ENCODE measurements around the gene UCP2.

UCP2 gene

DNA sequence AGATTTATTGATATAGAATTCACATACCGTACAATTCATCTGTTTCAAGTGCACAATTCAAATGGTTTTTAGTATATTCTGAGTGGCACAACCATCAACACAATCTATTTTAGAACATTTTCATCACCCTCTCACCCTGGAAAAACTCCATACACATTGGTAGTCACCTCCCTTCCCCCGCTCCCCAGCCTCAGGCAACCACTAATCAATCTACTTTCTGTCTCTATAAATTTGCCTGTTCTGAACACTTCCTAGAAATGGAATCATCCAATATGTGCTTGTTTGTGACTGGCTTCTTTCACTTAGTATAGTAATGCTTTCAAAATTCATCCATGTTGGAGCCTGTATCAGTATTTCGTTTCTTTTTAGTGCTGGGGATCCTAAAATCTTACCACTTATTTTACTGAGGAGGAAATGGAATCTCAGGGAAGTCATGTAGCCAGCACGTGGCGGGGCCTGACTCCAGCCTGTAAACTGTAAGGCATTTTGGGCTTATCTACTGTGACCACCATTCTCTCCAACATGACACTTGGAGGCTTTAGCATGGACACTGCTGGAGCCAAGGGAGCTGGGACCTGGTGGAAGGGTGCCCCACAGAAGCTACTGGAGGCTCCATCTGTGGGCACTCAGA, 27.1 kb upstream of the UCP2 start:
- DNase-seq, result no peak

DNA sequence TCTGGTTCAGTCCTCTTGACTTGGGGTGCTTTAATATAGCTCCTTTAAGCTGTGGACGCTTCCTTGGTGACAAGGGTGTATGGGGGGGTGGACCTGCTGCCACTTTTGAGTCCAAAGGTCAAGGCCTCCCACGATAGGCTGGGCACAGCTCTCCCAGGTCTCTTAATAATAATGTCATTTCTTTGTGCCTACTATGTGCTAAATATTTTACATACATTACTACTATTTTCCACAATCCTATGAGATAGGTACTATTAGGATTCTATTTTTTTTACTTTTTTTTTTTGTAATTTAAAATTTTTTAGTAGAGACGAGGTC, 26.5 kb upstream of the UCP2 start:
- no peak for DNase-seq

DNA sequence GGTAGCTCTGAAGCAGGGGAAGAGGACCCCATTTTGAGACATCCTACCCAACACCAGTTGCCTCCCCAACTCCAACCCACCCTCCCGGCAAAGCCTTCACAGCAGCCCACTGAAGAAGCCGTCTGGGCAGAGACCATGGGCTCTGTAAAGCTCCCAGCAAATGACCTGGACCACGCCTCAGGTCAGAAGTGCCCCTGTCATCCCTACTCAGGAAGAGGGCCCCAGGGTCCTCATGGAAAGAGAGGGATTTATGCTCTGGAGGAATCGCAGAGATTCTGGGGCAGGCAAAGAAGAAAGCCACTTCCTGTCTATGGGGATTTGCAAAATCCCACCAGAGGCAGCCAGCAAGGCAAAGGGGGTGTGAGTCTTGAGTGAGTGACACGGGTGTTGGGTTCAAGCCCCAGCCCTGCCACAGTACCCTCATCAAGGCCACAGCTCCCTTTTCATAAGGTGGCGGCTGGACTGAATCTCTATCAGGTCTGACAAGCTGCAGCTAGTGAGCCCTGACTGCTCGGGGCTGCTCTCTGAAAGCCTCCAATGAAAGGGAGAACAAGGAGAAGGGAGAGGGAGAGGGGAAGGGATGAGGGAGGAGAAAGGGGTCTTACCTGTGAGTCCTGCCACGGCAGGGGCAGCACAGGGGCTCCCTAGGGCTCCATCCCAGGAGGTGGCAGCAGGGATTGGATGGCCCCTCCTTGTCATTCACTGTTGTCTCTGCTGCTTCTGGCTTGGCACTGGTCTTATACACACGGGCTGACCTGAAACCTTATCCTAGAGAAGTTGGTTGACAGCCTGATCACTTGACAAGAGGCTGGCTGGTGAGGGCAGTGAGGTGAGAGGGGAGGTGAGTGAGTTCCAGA, 26.0 kb upstream of the UCP2 start, which contains the start of gene UCP3:
UCP3 (minus strand) TSS at position 713 of the 857 bp plus-strand sequence. CDS start 2,043 bp downstream, outside the sequence.
- no peak for DNase-seq

DNA sequence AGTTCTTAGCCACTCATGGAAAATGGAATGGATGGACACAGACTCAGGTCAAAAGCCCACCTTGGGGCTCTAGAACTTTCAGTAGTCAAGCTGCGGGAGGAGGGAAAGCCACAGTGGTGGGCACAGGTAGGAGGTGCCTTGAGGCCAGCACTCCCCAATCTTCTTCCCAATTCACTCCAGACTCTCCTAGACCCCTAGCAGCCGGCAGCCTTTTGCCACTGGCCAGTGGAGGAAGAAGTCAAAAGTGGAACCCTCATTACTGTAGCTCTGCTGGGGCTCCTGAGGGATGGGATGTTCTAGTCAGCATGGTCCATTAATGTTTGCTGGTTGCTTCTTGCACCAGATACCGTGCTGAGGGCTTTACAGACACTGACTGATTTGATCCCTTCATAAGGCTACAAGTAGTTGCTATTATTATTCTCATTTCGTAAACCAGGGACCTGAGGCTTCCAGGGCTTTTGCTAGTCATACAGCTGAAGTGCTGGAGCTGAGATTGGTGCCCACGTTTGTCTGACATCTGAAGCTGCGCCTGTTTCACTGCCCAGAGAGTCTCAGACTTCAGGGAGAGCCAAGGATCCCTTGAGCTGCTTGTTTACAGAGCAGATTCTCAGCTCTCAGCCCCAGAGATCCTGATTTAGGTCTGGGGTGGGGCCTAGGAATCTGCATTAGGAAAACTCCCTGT, 25.2 kb upstream of the UCP2 start:
- DNase-seq, result no peak

DNA sequence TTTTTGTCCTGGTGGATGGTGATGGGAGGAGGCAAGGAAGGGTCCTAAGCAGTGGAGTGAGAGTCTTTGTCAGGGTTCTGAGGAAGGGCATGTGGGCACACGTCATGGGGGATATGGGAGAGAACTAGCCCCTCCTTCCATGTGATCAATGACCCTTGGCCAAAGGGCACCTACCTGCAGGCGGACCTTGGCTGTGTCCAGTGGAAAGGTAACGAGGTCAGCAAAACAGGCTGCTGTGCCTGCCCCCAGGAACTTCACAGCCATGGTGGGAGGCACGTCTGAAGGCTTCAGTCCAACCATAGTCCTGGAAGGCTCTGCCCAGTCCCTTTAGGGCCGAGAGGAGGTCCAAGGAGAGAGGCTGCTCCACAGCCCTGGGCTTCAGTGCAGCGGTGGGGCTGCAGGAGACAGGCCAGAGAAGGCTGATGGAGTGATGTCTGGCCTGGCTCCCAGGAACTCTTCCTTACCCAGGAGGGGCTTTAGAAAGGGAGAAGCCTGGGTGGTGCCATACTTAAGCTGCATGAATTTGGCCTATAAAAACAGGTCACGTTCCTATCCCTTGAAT, 24.2 kb upstream of the UCP2 start:
- DNase-seq, result no peak

DNA sequence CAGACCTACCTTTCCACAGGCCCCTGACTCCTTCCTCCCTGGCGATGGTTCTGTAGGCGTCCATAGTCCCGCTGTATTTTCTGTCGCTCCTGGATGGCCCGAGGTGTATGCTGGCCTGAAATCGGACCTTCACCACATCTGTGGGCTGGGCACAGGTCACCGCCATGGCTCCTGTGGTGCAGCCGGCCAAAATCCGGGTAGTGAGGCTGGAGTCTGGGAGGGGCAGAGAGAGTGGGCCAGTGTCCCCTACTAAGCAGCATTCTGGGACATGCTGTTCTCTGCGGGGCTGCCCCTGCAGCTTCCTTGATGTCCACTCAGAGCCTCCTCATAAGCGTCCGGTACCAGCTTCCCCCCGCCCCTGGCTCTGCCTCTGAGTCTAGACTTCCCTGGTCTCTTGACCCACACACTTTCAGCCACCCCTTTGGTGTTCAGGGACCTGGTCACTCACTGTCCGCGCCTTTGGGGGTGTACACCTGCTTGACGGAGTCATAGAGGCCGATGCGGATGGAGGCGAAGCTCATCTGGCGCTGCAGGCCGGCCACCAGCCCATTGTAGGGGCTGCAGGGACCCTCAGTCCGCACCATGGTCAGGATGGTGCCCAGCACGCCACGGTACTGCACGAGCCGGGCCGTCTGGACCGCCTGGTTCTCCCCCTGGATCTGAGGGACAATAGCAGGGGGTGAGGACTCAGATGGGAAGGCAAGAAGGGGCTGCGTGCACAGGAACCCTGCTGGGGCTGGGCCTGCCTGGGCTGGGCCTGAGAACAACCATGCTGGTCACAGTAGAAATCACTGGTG, 23.3 kb upstream of the UCP2 start:
- no peak for DNase-seq

DNA sequence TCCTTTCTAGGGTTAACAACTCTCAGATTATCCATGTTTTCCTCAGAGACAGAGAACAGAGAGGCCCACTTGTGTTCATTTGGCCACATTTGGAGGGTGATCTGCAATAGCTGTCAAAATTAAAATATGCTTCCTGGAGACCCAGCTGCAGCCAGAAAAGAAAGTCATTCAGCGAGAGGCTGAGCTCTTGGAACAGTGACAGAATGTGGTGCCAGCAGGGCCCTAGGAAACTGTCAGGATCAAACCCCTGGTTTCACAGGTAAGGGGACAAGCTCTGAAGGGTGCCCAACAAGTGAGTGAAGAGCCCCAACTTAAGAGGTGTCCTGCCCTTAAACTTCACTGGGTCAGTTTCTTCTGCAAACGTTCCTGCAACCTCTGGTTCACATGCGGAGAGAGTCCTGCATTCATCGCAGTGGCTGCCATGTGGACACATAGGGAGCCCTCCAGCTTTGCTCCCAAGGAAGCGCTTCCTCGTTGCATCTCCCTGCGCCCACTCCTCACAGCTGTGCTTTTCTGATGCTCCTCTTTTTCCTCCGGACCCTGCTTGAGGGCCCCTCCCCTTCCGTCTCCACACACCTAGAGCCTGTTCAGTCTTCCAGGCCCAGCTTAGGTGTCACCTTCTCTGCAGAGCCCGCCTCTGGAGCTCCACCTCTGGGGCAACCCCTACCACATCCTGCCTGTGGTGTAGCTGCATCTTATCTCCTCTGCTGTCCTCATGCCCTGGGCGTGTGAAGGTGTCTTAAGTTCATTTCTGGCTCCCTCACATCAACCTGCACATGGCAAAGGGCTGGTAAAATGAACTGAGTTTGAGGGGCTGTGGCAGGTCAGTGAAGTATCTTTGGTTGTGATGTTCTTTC, 22.3 kb upstream of the UCP2 start:
- no peak for DNase-seq

DNA sequence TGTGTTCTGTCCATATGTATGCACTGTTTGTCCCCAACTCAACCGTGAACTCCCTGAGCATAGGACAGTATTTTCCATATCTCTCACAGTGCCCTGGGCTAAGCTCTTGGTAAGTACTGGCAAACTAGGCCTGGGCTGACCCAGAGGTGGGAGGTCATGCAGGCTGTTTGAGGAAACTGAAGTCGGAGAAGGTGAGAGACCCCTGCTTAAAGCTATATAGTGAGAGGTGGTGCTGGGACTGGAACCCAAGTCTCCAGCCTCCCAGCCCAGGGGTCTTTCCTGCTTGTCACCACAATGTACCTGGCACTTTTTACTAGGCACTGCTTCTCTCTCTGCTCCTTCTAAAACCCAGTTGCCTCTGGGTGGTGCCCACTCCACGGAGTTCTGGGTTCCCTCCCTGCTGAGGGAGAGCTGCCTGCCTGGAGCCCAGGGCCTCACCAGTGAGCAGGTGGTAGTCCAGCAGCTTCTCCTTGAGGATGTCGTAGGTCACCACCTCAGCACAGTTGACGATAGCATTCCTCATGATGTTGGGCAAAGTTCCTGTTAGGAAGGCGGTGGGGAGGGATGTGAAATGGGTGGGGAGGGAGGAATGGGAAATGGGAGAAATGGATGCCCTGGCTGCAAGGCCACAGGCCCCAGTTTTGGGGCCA, 21.5 kb upstream of the UCP2 start:
- DNase-seq, result no peak

DNA sequence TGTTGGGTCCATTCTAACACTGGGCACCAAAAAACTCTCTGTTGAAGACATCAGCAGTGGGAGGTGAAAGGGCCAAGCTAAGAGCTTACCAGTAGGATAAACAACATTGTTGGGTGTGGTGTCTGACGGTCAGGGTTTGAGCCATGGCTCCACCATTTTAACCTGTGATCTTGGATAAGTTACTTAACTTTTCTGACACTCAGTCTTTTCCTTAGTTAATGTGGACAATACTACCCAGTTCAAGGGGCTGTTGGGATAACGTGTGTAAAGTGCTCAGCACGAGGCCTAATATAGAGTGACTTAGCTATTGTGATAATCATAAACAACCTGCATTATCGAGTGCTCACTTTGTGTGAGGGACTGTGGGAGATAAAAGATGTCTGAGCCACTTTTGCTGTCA, 20.2 kb upstream of the UCP2 start:
- DNase-seq, result no peak

DNA sequence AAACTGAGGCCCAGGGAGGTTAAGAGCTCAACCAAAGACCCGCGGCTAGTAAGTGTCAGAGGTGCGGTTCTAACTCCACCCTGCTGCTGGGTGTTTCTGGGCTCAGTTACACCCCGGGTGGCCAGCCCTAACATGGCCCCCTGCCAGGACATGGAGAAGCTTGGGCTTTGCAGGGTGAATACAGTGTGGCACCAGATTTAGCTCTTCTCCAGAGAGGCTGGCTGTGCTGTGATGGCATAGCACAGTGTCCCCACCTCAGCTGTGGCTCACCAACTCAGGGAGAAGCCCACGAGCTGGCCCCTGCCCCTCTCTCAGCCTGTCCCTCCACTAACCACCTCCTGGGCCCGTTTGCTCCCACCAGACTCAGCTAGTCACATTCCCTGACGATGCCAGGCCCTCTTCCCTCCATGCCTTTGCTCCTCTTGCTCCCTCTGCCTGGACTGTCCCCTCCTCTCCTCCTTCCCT, 19.2 kb upstream of the UCP2 start:
- DNase-seq, result no peak

DNA sequence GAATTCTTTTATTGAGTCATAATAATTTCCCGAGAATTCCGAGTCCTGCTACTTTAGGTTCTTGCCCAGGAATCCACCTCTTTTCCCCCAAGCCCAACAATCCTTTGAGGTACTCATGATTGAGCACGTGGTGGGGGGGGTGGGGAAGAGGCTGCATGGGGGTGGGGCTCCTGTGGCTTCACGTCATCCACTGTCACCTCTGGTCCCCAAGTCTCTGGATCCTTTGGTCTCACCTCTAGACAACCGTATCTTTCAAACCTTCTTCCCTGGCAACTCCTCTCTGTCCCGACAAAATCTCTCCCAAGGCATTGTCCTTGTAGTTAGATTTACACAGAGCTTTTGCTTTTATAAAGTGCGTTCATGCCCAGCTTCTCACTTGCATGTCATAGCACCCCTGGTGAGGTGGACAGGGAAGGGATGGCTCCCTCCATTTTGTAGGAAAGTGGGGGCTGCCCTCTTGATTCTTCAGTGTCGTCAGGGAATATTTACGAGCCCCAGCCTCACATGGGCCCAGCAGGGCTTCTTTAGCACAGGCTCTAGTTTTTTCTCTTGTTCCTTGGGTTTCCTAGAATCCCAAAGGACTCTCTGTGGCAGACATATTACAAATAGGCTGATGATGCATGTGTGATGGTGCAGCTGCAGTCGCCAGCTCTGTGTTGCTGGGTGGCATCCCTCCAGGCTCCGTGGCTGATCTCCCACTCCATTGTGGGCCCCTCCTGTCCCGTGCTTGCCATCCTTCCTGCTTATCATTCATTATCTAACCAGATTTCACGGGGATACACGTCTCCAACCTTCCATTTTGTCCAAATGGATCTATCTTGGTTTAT, 17.9 kb upstream of the UCP2 start:
- no peak for DNase-seq

DNA sequence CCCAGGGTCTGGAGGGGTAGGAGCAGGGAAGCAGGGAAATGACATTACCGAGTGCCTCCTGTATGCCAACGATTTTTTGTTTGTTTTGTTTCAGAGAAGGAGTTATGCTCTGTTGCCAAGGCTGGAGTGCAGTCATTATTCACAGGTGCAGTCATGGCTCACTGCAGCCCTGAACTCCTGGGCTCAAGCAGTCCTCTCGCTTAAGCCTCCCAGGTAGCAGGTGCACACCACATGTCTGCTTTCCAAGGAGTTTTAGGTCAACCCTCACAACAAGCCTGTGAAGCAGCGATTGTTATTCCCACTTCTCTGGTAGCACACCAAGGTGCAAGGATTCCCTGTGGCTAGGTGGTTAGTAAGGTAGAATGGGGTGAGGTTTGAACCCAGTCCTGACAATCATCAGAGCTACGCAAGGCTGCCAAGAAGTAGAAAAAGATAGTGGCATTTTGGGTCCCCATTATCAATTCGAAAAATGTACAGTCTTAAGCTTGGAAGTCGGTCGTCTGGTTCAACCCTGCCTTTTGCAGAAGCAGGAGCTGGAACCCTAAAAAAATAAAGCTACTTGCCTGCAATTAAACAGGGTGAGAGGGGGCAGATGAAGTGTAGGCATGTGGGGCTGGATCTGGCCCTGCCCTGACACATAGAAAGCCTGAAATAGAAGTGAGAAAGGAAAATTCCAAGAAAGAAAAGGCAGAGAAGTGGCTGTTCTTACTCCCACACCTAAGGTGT, 17.1 kb upstream of the UCP2 start:
- no peak for DNase-seq

DNA sequence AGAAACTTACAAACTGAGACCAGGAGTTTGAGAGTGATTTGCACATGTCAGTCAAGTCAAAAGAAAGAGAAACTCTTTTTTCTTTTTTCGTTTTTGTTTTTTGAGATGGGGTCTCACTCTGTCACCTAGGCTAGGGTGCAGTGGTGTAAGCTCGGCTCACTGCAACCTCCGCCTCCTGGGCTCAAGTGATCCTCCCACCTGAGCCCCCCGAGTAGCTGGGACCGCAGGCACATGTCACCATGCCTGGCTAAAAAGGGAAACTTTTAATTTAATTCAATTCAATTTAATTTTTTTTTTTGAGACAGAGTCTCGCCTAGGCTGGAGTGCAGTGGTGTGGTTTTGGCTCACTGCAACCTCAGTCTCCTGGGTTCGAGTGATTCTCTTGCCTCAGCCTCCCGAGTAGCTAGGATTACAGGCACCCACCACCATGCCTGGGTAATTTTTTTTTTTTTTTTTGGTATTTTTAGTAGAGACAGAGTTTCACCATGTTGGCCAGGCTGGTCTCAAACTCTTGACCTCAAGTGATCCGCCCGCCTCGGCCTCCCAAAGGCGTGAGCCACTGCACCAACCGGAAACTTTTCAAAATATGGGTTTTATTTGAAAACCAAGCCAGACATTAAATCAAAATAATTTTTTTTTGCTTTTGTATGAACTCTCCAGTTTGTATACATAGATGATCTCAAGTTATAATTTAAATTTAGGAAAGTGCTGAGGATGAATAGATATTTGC, 16.4 kb upstream of the UCP2 start:
- DNase-seq, result no peak

DNA sequence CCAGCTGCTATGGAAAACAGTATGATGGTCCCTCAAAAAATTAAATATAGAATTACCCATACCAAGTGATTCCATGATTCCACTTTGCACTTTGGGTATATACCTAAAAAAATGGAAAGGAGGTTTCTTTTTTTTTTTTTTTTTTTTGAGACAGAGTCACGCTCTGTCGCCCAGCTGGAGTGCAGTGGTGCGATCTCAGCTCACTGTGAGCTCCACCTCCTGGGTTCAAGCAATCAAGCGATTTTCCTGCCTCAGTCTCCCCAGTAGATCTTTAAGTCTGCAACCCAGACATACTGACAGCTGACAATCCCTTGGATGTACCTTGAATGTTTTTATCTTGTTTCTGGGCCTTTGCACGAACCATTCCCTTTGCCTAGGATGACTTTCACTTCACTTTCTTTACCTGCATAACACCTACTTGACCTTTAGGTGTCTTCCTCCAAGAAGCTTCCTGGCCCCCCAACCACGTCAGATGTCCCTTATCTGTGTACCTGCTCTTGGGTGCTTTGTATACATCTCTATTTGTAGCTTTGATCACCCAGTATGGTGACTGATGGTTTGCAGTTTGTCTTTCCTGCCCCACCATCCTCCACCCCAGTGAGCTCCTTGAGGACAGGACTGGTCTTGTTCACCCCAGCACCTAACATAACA, 14.6 kb upstream of the UCP2 start:
- no peak for DNase-seq

DNA sequence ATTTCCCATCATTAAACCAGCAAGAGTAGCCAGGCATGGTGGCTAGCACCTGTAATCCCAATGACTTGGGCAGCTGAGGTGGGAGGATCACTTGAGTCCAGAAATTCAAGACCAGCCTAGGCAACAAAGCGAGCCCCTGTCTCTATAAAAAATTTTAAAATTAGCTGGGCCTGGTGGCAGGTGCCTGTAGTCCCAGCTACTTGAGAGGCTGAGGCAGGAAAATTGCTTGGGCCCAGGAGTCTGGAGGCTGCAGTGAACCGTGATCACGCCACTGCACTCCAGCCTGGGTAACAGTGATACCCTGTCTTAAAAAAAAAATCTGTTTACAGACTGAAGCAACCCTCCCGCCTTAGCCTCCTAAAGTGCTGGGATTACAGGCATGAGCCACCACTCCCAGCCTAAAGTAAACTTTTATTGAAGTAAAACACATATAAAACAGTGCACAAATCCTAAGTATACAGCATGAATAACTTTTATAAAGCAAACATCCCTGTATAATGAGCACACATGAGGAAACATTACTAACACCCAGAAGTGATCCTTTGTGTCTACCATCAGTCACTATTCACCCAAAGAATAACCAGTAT, 13.6 kb upstream of the UCP2 start:
- no peak for DNase-seq

DNA sequence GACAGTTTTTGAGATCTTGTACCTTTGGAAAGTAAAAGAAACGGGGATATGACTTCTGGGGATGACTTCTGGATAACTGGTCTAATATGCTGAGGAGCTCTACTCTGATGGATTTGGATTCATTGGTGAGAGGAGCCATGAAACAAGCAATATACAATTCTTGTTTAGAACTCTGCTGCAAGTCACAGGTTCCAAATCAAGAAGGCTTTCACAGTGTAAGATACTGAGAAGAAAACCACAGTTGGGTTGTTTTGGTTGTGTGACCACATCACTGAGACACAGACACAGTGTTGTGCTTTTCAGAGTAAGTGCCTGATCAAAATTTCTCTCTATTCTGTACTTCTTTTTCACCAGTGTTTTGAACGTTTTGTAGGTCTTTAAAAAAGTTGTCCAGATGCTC, 13.1 kb upstream of the UCP2 start:
- DNase-seq, result no peak

DNA sequence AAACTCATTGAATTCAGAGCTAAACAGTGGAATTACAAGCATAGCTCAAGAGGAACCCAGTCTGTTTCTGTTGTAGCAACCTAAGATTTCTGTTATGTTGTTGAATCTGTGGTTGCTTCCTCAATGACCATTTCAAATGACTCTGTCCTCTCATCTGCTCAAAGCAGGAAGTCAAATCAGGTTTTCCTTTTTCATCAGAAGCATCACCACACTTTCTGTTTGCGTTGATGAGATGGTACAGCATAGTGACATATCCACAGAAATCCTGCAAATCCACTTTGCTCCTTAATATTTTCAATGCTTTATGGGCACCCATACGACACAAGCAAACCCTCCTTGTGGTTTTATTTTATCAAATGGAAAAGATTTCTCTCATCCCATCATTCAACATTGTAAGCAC, 12.6 kb upstream of the UCP2 start:
- no peak for DNase-seq

DNA sequence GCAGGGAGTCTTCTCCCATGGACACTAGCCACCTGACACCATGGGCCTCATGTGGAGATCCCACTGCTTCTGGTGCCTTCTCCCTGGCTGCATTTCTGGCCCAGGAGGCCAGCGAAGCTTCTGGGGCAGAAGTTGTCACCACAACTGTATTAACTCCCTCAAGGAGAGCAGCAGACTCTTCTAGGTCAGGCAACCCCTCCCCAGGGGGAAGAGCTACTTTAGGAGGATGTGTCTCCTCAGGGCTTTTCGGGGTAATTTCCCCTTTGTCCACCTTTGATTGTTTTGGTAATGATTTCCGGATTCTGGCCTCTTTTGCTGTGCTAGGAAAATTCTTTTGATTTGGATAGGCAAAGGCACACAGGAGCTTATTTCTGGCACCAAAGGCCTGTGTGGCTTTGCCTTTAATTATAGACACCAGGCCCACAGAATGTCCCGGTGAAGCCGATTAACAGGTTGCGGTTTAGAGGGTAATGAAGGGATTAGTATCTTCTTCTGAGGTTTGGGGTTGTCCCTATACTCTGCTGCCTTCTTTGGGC, 8.9 kb upstream of the UCP2 start:
- no peak for DNase-seq
